ENCODE data around the gene NLRP3.

- TF ChIP-seq ZBTB8A (tag by site-specific recombination; IDR thresholded peaks at IDR 0.05) (no peak), PBX3 (CRISPR knock-in tag; IDR thresholded peaks at IDR 0.05) (no peak), CTCF (tag by site-specific recombination; IDR thresholded peaks at IDR 0.05) (no peak), ZNF423 (tag by site-specific recombination; IDR thresholded peaks at IDR 0.05) (no peak), ZNF366 (tag by site-specific recombination; conservative IDR thresholded peaks at IDR 0.05) (no peak), ZNF354C (tag by site-specific recombination; IDR thresholded peaks at IDR 0.05; ENCODE audit: borderline replicate concordance, low read depth) (no peak), ZNF23 (tag by site-specific recombination; IDR thresholded peaks at IDR 0.05; ENCODE audit: borderline replicate concordance) (no peak), IKZF3 (tag by site-specific recombination; IDR thresholded peaks at IDR 0.05) (no peak), YY1 (tag by site-specific recombination; IDR thresholded peaks at IDR 0.05) (no peak), RBAK (tag by site-specific recombination; IDR thresholded peaks at IDR 0.05) (no peak)
These were observed 40.0 kb downstream of the NLRP3 start for GRCh38 chr1:247456021-247456420.

Data from HEK293 (cell line).